HepG2 (cell line): Measurements from ENCODE around the gene PTPRU.

Source experiments
- CTCF ChIP-seq: sonication (generic); formaldehyde crosslinking; IDR thresholded peaks from 2 replicates; pipeline ENCODE4 v1.5.0; 2020; ENCODE audit warnings: mild to moderate bottlenecking, missing genetic modification reagents, moderate library complexity
- FOXA1 ChIP-seq, 2 experiments: fragments of 450-650 bp in 1 of 2; sonication (generic) in 1 of 2; formaldehyde crosslinking in 1 of 2; IDR thresholded peaks; 2 replicates each; pipeline versions ENCODE4 v1.4.0 to v1.6.1; 2016 to 2020; ENCODE audit warnings: missing genetic modification reagents in 1 of 2
- GZF1 ChIP-seq: sonication (generic); formaldehyde crosslinking; IDR thresholded peaks from 2 replicates; pipeline ENCODE4 v1.5.1; 2020; ENCODE audit warnings: mild to moderate bottlenecking, missing genetic modification reagents
- HIVEP1 ChIP-seq: sonication (generic); formaldehyde crosslinking; IDR thresholded peaks from 2 replicates; pipeline ENCODE4 v1.4.0; 2020; ENCODE audit warnings: mild to moderate bottlenecking, missing genetic modification reagents
- KAT7 ChIP-seq: IDR thresholded peaks from 2 replicates; pipeline ENCODE4 v1.6.1; 2018; ENCODE audit warnings: borderline replicate concordance, missing compliant biosample characterization
- KDM5B ChIP-seq: sonication (generic); formaldehyde crosslinking; IDR thresholded peaks from 2 replicates; pipeline ENCODE4 v1.4.0; 2020; ENCODE audit warnings: missing genetic modification reagents, mild to moderate bottlenecking, borderline replicate concordance
- MIER3 ChIP-seq: IDR thresholded peaks from 2 replicates; pipeline ENCODE4 v1.6.1; 2016; ENCODE audit warnings: missing compliant biosample characterization, borderline replicate concordance
- MYNN ChIP-seq: sonication (generic); formaldehyde crosslinking; IDR thresholded peaks from 2 replicates; pipeline ENCODE4 v1.4.0; 2020; ENCODE audit warnings: mild to moderate bottlenecking, low read depth, missing genetic modification reagents
- SIN3A ChIP-seq: IDR thresholded peaks from 2 replicates; pipeline ENCODE4 v1.6.1; 2011; ENCODE audit warnings: low read depth, mild to moderate bottlenecking, control low read depth, low read length, borderline replicate concordance
- SNRNP70 ChIP-seq: fragments of 200-400 bp; formaldehyde crosslinking; IDR thresholded peaks from 2 replicates; pipeline ENCODE4 v1.6.1; 2017; ENCODE audit warnings: mild to moderate bottlenecking, low read depth, low read length, moderate library complexity
- TAF1 ChIP-seq: sonication (generic); formaldehyde crosslinking; IDR thresholded peaks from 2 replicates; pipeline ENCODE4 v1.4.0; 2020; ENCODE audit warnings: missing genetic modification reagents
- TCF7 ChIP-seq: sonication (generic); IDR thresholded peaks from 2 replicates; pipeline ENCODE4 v1.6.1; 2016; ENCODE audit warnings: antibody characterized with exemption, low read depth
- ZBTB44 ChIP-seq: sonication (generic); formaldehyde crosslinking; IDR thresholded peaks from 2 replicates; pipeline ENCODE4 v1.4.0; 2020; ENCODE audit warnings: missing genetic modification reagents
- ZNF639 ChIP-seq: conservative IDR thresholded peaks from 2 replicates; pipeline ENCODE4 v1.6.1; 2018; ENCODE audit warnings: missing genetic modification reagents

- TF ChIP-seq TAF1 (CRISPR knock-in tag): no peak
- TF ChIP-seq KDM5B (CRISPR knock-in tag): no peak
- no peak for TF ChIP-seq ZNF639 (CRISPR knock-in tag)
- TF ChIP-seq SIN3A: no peak
- no peak for TF ChIP-seq MIER3 (CRISPR knock-in tag)
- no peak for TF ChIP-seq CTCF (CRISPR knock-in tag)
- no peak for TF ChIP-seq KAT7
- no peak for TF ChIP-seq ZBTB44 (CRISPR knock-in tag)
- TF ChIP-seq SNRNP70: no peak
- no peak for TF ChIP-seq FOXA1 (IDR thresholded peaks at IDR 0.05)
- TF ChIP-seq FOXA1 (CRISPR knock-in tag; IDR thresholded peaks at IDR 0.05): no peak
- TF ChIP-seq HIVEP1: no peak
- TF ChIP-seq MYNN: no peak
- TF ChIP-seq TCF7: no peak
- TF ChIP-seq GZF1 (CRISPR knock-in tag): no peak
Measured at GRCh38 chr1:29251164-29252124, 15.1 kb downstream of the PTPRU start.
